K562 (cell line): ENCODE measurements around the gene LSM14B. TPM values are rescaled to one million over a fixed set of nuclear protein-coding genes. Genes with fewer than 3 reads are reported as not detected.

Experiments
- E2F5 ChIP-seq: sonication (generic); formaldehyde crosslinking; IDR thresholded peaks from 2 replicates; pipeline ENCODE4 v1.8.0; 2022; ENCODE audit warnings: mild to moderate bottlenecking, missing genetic modification reagents
- ELK3 ChIP-seq: fragments of 450-650 bp; formaldehyde crosslinking; IDR thresholded peaks from 2 replicates; pipeline ENCODE4 v1.4.0; 2020; ENCODE audit warnings: mild to moderate bottlenecking
- EZH2 ChIP-seq: IDR thresholded peaks from 2 replicates; pipeline ENCODE4 v1.6.1; 2012; ENCODE audit warnings: low read depth, mild to moderate bottlenecking, inconsistent platforms, low read length, borderline replicate concordance
- HDAC1 ChIP-seq, 2 experiments: fragments of 450-650 bp; IDR thresholded peaks; 2 replicates each; pipeline ENCODE4 v1.6.1; 2016 to 2017; ENCODE audit warnings: inconsistent platforms in 1 of 2, mild to moderate bottlenecking in 1 of 2, moderate library complexity in 1 of 2
- HDAC3 ChIP-seq: fragments of 450-650 bp; IDR thresholded peaks from 2 replicates; pipeline ENCODE4 v1.6.1; 2018; ENCODE audit warnings: borderline replicate concordance, mild to moderate bottlenecking, moderate library complexity; ENCODE audit not compliant: partially characterized antibody
- HDGF ChIP-seq: fragments of 450-650 bp; IDR thresholded peaks from 2 replicates; pipeline ENCODE4 v1.6.1; 2016
- KAT7 ChIP-seq: sonication (generic); formaldehyde crosslinking; IDR thresholded peaks from 2 replicates; pipeline ENCODE4 v1.8.0; 2022; ENCODE audit warnings: missing genetic modification reagents, mild to moderate bottlenecking, borderline replicate concordance
- NBN ChIP-seq: fragments of 450-650 bp; IDR thresholded peaks from 2 replicates; pipeline ENCODE4 v1.6.1; 2016; ENCODE audit warnings: low read depth, mild to moderate bottlenecking
- NR1H2 ChIP-seq: sonication (generic); formaldehyde crosslinking; IDR thresholded peaks from 2 replicates; pipeline ENCODE4 v1.4.0; 2020; ENCODE audit warnings: mild to moderate bottlenecking, missing genetic modification reagents
- POLR2H ChIP-seq: IDR thresholded peaks from 2 replicates; pipeline ENCODE4 v1.6.1; 2016; ENCODE audit warnings: missing genetic modification characterization, low read depth, mild to moderate bottlenecking, control low read depth, missing compliant biosample characterization, moderate library complexity
- PPARD ChIP-seq: fragments of 250-450 bp; sonication (Bioruptor Pico); IDR thresholded peaks from 2 replicates; pipeline ENCODE4 v1.8.0; 2022; ENCODE audit warnings: inconsistent platforms, mild to moderate bottlenecking, moderate library complexity
- PRPF4 ChIP-seq: fragments of 200-400 bp; formaldehyde crosslinking; IDR thresholded peaks from one replicate; pipeline ENCODE4 v1.6.1; 2017; ENCODE audit warnings: low read length, low read depth, mild to moderate bottlenecking; ENCODE audit not compliant: insufficient read depth, poor library complexity, severe bottlenecking
- SRSF7 ChIP-seq: fragments of 200-400 bp; formaldehyde crosslinking; optimal IDR thresholded peaks from 2 replicates; pipeline ENCODE3; 2017; ENCODE audit warnings: mild to moderate bottlenecking, low read depth, low read length
- TAF15 ChIP-seq: fragments of 200-400 bp; formaldehyde crosslinking; IDR thresholded peaks from 2 replicates; pipeline ENCODE4 v1.6.1; 2017; ENCODE audit warnings: mild to moderate bottlenecking, low read depth, low read length, moderate library complexity
- ZBED1 ChIP-seq: IDR thresholded peaks from 2 replicates; pipeline ENCODE4 v1.6.1; 2014
- ZBTB2 ChIP-seq: fragments of 450-650 bp; IDR thresholded peaks from 2 replicates; pipeline ENCODE4 v1.6.1; 2016; ENCODE audit warnings: antibody characterized with exemption
- ZC3H8 ChIP-seq: fragments of 450-650 bp; IDR thresholded peaks from 2 replicates; pipeline ENCODE4 v1.6.1; 2017
- ZFP30 ChIP-seq: fragments of 250-450 bp; sonication (Bioruptor Pico); IDR thresholded peaks from 2 replicates; pipeline ENCODE4 v1.8.0; 2022; ENCODE audit warnings: moderate library complexity, mild to moderate bottlenecking, inconsistent platforms, borderline replicate concordance
- ZFX ChIP-seq: sonication (generic); formaldehyde crosslinking; IDR thresholded peaks from 2 replicates; pipeline ENCODE4 v1.8.0; 2022; ENCODE audit warnings: mild to moderate bottlenecking, missing genetic modification reagents, moderate library complexity
- ZNF143 ChIP-seq: sonication (generic); formaldehyde crosslinking; IDR thresholded peaks from 2 replicates; pipeline ENCODE4 v1.9.0; 2022; ENCODE audit warnings: mild to moderate bottlenecking, missing genetic modification reagents
- ZNF253 ChIP-seq: fragments of 250-450 bp; sonication (Bioruptor Pico); conservative IDR thresholded peaks from 2 replicates; pipeline ENCODE4 v1.6.1; 2021; ENCODE audit warnings: mild to moderate bottlenecking
- ZNF324 ChIP-seq: fragments of 250-450 bp; sonication (Bioruptor Pico); IDR thresholded peaks from 2 replicates; pipeline ENCODE4 v1.4.0; 2020; ENCODE audit warnings: mild to moderate bottlenecking
- ZNF449 ChIP-seq: fragments of 250-450 bp; sonication (Bioruptor Pico); IDR thresholded peaks from 2 replicates; pipeline ENCODE4 v1.8.0; 2022; ENCODE audit warnings: moderate library complexity, mild to moderate bottlenecking, inconsistent platforms
- ZNF695 ChIP-seq: fragments of 450-650 bp; formaldehyde crosslinking; IDR thresholded peaks from 2 replicates; pipeline ENCODE4 v1.4.0; 2020; ENCODE audit warnings: mild to moderate bottlenecking, moderate library complexity
- ZNF76 ChIP-seq: fragments of 250-450 bp; sonication (Bioruptor Pico); IDR thresholded peaks from 2 replicates; pipeline ENCODE4 v1.4.0; 2020; ENCODE audit warnings: mild to moderate bottlenecking, moderate library complexity, borderline replicate concordance
- polyA plus RNA-seq, 8 experiments: library from polyadenylated mRNA; depleted of rRNA in 4 of 8; stranded (reverse) in 5 of 8; unstranded in 3 of 8; fragments of >200 nt; fragmentation: Nextera tagmentation in 2 of 8; fragmentation: Illumina TruSeq in 1 of 8; extraction: Ambion mirVana in 2 of 8; extraction: Trizol in 1 of 8; gene quantifications; 2 replicates each; pipeline versions ENCODE4 v1.2.1 to v1.2.3, GENCODE V29; 2011 to 2014; ENCODE audit warnings: inconsistent platforms in 1 of 8, missing spikeins in 1 of 8
- total RNA-seq, 7 experiments: library from RNA; depleted of rRNA in 6 of 7; stranded (reverse); fragments of >200 nt in 6 of 7; fragmentation: Illumina TruSeq in 2 of 7; extraction: Trizol in 2 of 7; gene quantifications; 2 replicates each; pipeline versions ENCODE4 v1.2.1 to v1.2.3, GENCODE V29; 2011 to 2021; ENCODE audit warnings: low replicate concordance in 1 of 7

Gene LSM14B
- total and polyA plus RNA-seq, 9 of the 15 experiments (the other 6 are each of a cell fraction or from before 2014, with no cell fraction given) = 0.66 to 36.0 (median 20.2) TPM

- 0 out of 2 replicates have a peak, but pooled peaks have one; percentile 56 for TF ChIP-seq ZBTB2
- no peak for TF ChIP-seq PPARD (CRISPR knock-in tag)
- TF ChIP-seq NBN = no peak
- TF ChIP-seq ZNF76 (CRISPR knock-in tag) = no peak
- TF ChIP-seq HDAC3 = peak; percentile 21
- peak; percentile 5 for TF ChIP-seq PRPF4
- no peak for TF ChIP-seq HDGF
- no peak for TF ChIP-seq ZC3H8
- peak in 1 of 2 experiments; percentile 71; a peak in 1 of 4 replicates for TF ChIP-seq HDAC1 (IDR thresholded peaks at IDR 0.05)
- TF ChIP-seq ZNF449 (CRISPR knock-in tag) = no peak
- no peak for TF ChIP-seq ZNF253 (CRISPR knock-in tag)
- TF ChIP-seq SRSF7 = no peak
- no peak for TF ChIP-seq POLR2H
- peak; percentile 73; the same call in 1 of the 2 replicates for TF ChIP-seq NR1H2 (CRISPR knock-in tag)
- peak; percentile 38; the same call in 1 of the 2 replicates for TF ChIP-seq ZFX (CRISPR knock-in tag)
- TF ChIP-seq ZFP30 (CRISPR knock-in tag) = no peak
- no peak for TF ChIP-seq TAF15
- TF ChIP-seq E2F5 (CRISPR knock-in tag) = no peak
- no peak for TF ChIP-seq ZBED1
- TF ChIP-seq KAT7 = no peak
- no peak for TF ChIP-seq ZNF695 (CRISPR knock-in tag)
- TF ChIP-seq ELK3 (CRISPR knock-in tag) = no peak
- no peak for TF ChIP-seq ZNF143 (CRISPR knock-in tag)
- TF ChIP-seq EZH2 = no peak
- TF ChIP-seq ZNF324 (CRISPR knock-in tag) = no peak
These were observed 21.9 kb downstream of the LSM14B start (continued) for GRCh38 chr20:62143957-62144825.
